ENCODE results near the gene TGM2. TPM values are rescaled to one million over a fixed set of nuclear protein-coding genes. Genes with fewer than 3 reads are reported as not detected.

Gene TGM2
- total and polyA plus RNA-seq, 2 donors (not counting 1 experiment from before 2014, with no cell fraction given): 2.4 to 60.8 TPM

DNA sequence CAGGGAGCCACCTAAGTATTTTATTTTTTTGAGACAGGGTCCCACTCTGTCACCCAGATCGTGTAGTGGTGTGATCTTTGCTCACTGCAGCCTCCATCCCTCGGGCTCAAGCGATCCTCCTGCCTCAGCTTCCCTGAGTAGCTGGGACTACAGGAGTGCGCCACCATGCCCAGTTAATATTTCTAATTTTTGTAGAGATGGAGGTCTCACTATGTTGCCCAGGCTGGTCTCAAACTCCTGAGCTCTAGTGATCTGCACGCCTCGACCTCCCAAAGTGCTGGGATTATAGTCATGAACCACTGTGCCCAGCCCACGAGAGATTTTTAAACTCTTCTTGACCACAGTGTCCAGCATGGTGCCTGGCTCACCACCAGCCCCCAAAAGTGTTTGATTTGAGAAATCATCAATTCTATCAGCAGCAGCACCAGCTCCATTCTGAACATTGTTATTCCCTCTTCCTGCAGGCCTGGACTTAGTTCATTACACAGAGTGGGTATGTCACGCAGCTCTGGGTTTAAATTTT, 2.3 kb upstream of the TGM2 start:
- H3K4me1 Mint-ChIP-seq: peaks cover 29% of the 10 kb centered on the region
- H3K27me3 ChIP-seq (replicated peaks in 1 of 4; ENCODE audit: control extremely low read depth in 1 of 4, control insufficient read depth in 3 of 4, insufficient read depth in 4 of 4, low read length in 3 of 4): peaks cover 0 to 7% (median 0%) of the 10 kb centered on the region in 4 experiments
- H3K27ac Mint-ChIP-seq: no peak overlapping the region
- ChIA-PET CTCF (interaction anchor here (0.7 to 6.1 kb wide), 6 partner anchors 54 to 114 kb away, joined by 3 to 74 read pairs (median 34); no protein-coding TSS in a partner anchor), POLR2A (no interaction called here)
- peaks cover 18 to 28% of the 10 kb centered on the region in 2 donors for H3K4me1 ChIP-seq (ENCODE audit: control insufficient read depth in 2 of 2, insufficient read depth in 2 of 2, low read length in 2 of 2)
- no peak for TF ChIP-seq EZH2 (IDR thresholded peaks at IDR 0.05; ENCODE audit: borderline replicate concordance, insufficient read depth, low read depth, low read length, poor library complexity, severe bottlenecking)
- TF ChIP-seq, protein P1, sequence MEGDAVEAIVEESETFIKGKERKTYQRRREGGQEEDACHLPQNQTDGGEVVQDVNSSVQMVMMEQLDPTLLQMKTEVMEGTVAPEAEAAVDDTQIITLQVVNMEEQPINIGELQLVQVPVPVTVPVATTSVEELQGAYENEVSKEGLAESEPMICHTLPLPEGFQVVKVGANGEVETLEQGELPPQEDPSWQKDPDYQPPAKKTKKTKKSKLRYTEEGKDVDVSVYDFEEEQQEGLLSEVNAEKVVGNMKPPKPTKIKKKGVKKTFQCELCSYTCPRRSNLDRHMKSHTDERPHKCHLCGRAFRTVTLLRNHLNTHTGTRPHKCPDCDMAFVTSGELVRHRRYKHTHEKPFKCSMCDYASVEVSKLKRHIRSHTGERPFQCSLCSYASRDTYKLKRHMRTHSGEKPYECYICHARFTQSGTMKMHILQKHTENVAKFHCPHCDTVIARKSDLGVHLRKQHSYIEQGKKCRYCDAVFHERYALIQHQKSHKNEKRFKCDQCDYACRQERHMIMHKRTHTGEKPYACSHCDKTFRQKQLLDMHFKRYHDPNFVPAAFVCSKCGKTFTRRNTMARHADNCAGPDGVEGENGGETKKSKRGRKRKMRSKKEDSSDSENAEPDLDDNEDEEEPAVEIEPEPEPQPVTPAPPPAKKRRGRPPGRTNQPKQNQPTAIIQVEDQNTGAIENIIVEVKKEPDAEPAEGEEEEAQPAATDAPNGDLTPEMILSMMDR (IDR thresholded peaks at IDR 0.05): no peak
- no peak overlapping the region for H3K4me3 ChIP-seq (ENCODE audit: control extremely low read depth in 1 of 5, extremely low read depth in 1 of 5, insufficient read depth in 1 of 5, low read depth in 2 of 5, low read length in 4 of 5)
- H3K27ac ChIP-seq (ENCODE audit: low read length in 2 of 2): no peak overlapping the region
- WGBS (ENCODE audit: insufficient coverage): 94% methylated on average over 8 of the region's 8 CpGs
- no peak overlapping the region for H3K4me3 Mint-ChIP-seq
- H2AFZ ChIP-seq (ENCODE audit: insufficient read depth, low read depth, low read length, poor library complexity, severe bottlenecking): no peak overlapping the region
- peaks cover 0 to 4% (median 0%) of the 10 kb centered on the region in 3 donors for H3K9me3 ChIP-seq (ENCODE audit: control extremely low read depth in 1 of 3, control insufficient read depth in 2 of 3, insufficient read depth in 1 of 3, low read length in 2 of 3)
- no peaks in the 10 kb centered on the region for H4K20me1 ChIP-seq (ENCODE audit: control insufficient read depth, insufficient read depth, low read length, poor library complexity, severe bottlenecking)
- intact Hi-C loops (cut with micrococcal nuclease): no loop called here
- H3K9me3 Mint-ChIP-seq (ENCODE audit: insufficient read depth): no peaks in the 10 kb centered on the region
- no peaks in the 10 kb centered on the region for H3K27me3 Mint-ChIP-seq
- no peak overlapping the region for H3K9ac ChIP-seq (ENCODE audit: low read length)
- H3K36me3 ChIP-seq (replicated peaks in 1 of 2; ENCODE audit: control extremely low read depth in 1 of 2, control insufficient read depth in 1 of 2, extremely low read depth in 1 of 2, insufficient read depth in 2 of 2, low read length in 1 of 2): no peaks in the 10 kb centered on the region
- no peak overlapping the region for H3K4me2 ChIP-seq (replicated peaks; ENCODE audit: low read depth, low read length, poor library complexity, severe bottlenecking)
- DNase-seq: no peak
- H3K79me2 ChIP-seq (ENCODE audit: control insufficient read depth, insufficient read depth, low read length): no peaks in the 10 kb centered on the region
- no peak for ATAC-seq (ENCODE audit: low read depth)

DNA sequence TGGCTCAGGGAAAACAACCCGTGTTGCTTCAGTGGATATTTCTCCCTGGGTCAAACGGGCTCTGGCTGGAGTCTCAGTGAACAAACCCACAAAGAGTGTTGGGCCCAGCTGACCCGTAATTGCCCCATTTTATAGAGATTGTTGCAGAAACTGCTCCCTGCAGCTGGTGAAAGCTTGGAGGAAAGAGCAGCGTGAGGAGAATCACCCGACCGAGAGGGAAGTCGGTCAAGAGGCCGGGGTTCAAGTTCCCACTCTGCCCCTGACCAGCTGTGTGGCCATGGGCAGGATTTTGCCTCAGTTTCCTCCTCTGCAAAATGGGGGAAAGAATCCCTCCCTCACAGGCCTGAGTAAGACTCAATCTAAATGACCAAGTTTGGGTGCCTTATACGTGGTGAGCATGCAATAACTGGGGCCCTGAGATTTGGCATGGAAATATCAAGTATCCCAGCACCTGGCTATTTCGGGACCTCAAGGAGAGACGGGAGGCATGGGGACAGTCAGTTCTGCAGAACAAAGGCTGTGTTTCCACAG, 1.7 kb upstream of the TGM2 start:
- Histone ChIP-seq H3K9me3 (ENCODE audit: control extremely low read depth in 1 of 3, control insufficient read depth in 2 of 3, insufficient read depth in 1 of 3, low read length in 2 of 3) (peaks cover 0 to 4% (median 0%) of the 10 kb centered on the region in 3 donors), H3K27ac (ENCODE audit: low read length in 2 of 2) (no peak overlapping the region), H3K4me1 (ENCODE audit: control insufficient read depth in 2 of 2, insufficient read depth in 2 of 2, low read length in 2 of 2) (peaks cover 18 to 28% of the 10 kb centered on the region in 2 donors), H4K20me1 (ENCODE audit: control insufficient read depth, insufficient read depth, low read length, poor library complexity, severe bottlenecking) (no peaks in the 10 kb centered on the region), H3K79me2 (ENCODE audit: control insufficient read depth, insufficient read depth, low read length) (no peaks in the 10 kb centered on the region), H3K9ac (ENCODE audit: low read length) (no peak overlapping the region), H3K27me3 (replicated peaks in 1 of 4; ENCODE audit: control extremely low read depth in 1 of 4, control insufficient read depth in 3 of 4, insufficient read depth in 4 of 4, low read length in 3 of 4) (peaks cover 0 to 7% (median 0%) of the 10 kb centered on the region in 4 experiments), H3K36me3 (replicated peaks in 1 of 2; ENCODE audit: control extremely low read depth in 1 of 2, control insufficient read depth in 1 of 2, extremely low read depth in 1 of 2, insufficient read depth in 2 of 2, low read length in 1 of 2) (no peaks in the 10 kb centered on the region), H3K4me3 (ENCODE audit: control extremely low read depth in 1 of 5, extremely low read depth in 1 of 5, insufficient read depth in 1 of 5, low read depth in 2 of 5, low read length in 4 of 5) (no peak overlapping the region), H2AFZ (ENCODE audit: insufficient read depth, low read depth, low read length, poor library complexity, severe bottlenecking) (no peak overlapping the region), H3K4me2 (replicated peaks; ENCODE audit: low read depth, low read length, poor library complexity, severe bottlenecking) (no peak overlapping the region)
- DNase-seq (no peak), ATAC-seq (ENCODE audit: low read depth) (no peak)
- POLR2A ChIA-PET: interaction anchor here (0.6 kb wide), 1 partner anchor 94 kb away, joined by 6 read pairs; no protein-coding TSS in a partner anchor
- H3K27me3 Mint-ChIP-seq: no peaks in the 10 kb centered on the region
- no peak overlapping the region for H3K27ac Mint-ChIP-seq
- H3K4me1 Mint-ChIP-seq: peaks cover 29% of the 10 kb centered on the region
- peak overlapping the region; percentile 34 for H3K4me3 Mint-ChIP-seq
- CTCF ChIA-PET: interaction anchor here (0.6 to 6.1 kb wide), 11 partner anchors 48 to 122 kb away, joined by 3 to 74 read pairs (median 4); no protein-coding TSS in a partner anchor
- intact Hi-C loops (cut with micrococcal nuclease): no loop called here
- TF ChIP-seq, protein P1 (IDR thresholded peaks at IDR 0.05): no peak
- TF ChIP-seq EZH2 (IDR thresholded peaks at IDR 0.05; ENCODE audit: borderline replicate concordance, insufficient read depth, low read depth, low read length, poor library complexity, severe bottlenecking): no peak
- 90% methylated on average over 11 of the region's 11 CpGs for WGBS (ENCODE audit: insufficient coverage)
- H3K9me3 Mint-ChIP-seq (ENCODE audit: insufficient read depth): no peaks in the 10 kb centered on the region
